H1 (cell line): Measurements from ENCODE around the gene ARHGAP8. TPM values are rescaled to one million over a fixed set of nuclear protein-coding genes. Genes with fewer than 3 reads are reported as not detected.

ENCODE experiments used
- CTCF ChIA-PET: fragments of 300-600 bp; sonication (Branson Sonifier 250); formaldehyde crosslinking; loops from one replicate; lab custom pipeline; 2021; ENCODE audit not compliant: partially characterized antibody; lab: Charles Lee
- POLR2A ChIA-PET: fragments of 300-600 bp; sonication (Branson Sonifier 250); formaldehyde crosslinking; loops from one replicate; lab custom pipeline; 2021; ENCODE audit warnings: inconsistent platforms; ENCODE audit not compliant: partially characterized antibody; lab: Charles Lee
- DNase-seq, 2 experiments: peaks; one replicate each; pipeline versions ENCODE4 v3.0.0 to v3.0.0-alpha.2; 2010 to 2022; ENCODE audit warnings: low spot score in 2 of 2, low read depth in 1 of 2, mixed read lengths in 1 of 2
- FAIRE-seq: peaks from 2 replicates; lab custom pipeline; 2011; peaks lifted over from hg19 to GRCh38; lab: Jason Lieb, UNC
- H2AFZ ChIP-seq: 2 replicates; pipeline ENCODE4 v1.8.1; 2012; ENCODE audit warnings: low read length, inconsistent platforms
- H2AK5ac ChIP-seq: 2 replicates; pipeline ENCODE4 v1.6.1; 2013; ENCODE audit warnings: low read depth, low read length
- H2BK120ac ChIP-seq: replicated peaks from 2 replicates; pipeline ENCODE3; 2013; ENCODE audit warnings: low read depth, low read length, inconsistent platforms
- H2BK12ac ChIP-seq: 2 replicates; pipeline ENCODE4 v1.6.1; 2013; ENCODE audit warnings: low read depth, low read length
- H2BK15ac ChIP-seq: 2 replicates; pipeline ENCODE4 v1.6.1; 2013; ENCODE audit warnings: low read length
- H2BK20ac ChIP-seq: 2 replicates; pipeline ENCODE4 v1.6.1; 2013; ENCODE audit warnings: low read length
- H2BK5ac ChIP-seq: 2 replicates; pipeline ENCODE4 v1.6.1; 2013; ENCODE audit warnings: low read depth, low read length
- H3K14ac ChIP-seq: 2 replicates; pipeline ENCODE4 v1.6.1; 2013; ENCODE audit warnings: inconsistent platforms; ENCODE audit not compliant: insufficient read length
- H3K18ac ChIP-seq: 2 replicates; pipeline ENCODE4 v1.6.1; 2013; ENCODE audit warnings: low read length; ENCODE audit errors: extremely low read depth
- H3K23ac ChIP-seq: 2 replicates; pipeline ENCODE4 v1.6.1; 2013; ENCODE audit warnings: inconsistent platforms; ENCODE audit not compliant: insufficient read length
- H3K23me2 ChIP-seq: 2 replicates; pipeline ENCODE4 v1.6.1; 2013; ENCODE audit warnings: low read depth, low read length
- H3K27ac ChIP-seq: 2 replicates; pipeline ENCODE4 v1.6.1; 2011; ENCODE audit warnings: low read depth, low read length, inconsistent platforms
- H3K27me3 ChIP-seq, 4 experiments: replicated peaks in 1 of 4; 1 replicate in 1 of 4; 2 replicates in 3 of 4; pipeline versions ENCODE4 v1.6.1 to v1.8.1; 2011 to 2013; ENCODE audit warnings: low read length in 3 of 4, mild to moderate bottlenecking in 3 of 4, inconsistent platforms in 2 of 4, mixed read lengths in 2 of 4, moderate library complexity in 1 of 4; ENCODE audit not compliant: control insufficient read depth in 3 of 4, insufficient read depth in 3 of 4; ENCODE audit errors: extremely low read depth in 1 of 4
- H3K36me3 ChIP-seq, 4 experiments: 2 replicates each; pipeline versions ENCODE4 v1.6.1 to v1.8.1; 2011 to 2013; ENCODE audit warnings: mild to moderate bottlenecking in 4 of 4, low read length in 3 of 4, moderate library complexity in 2 of 4, control low read depth in 1 of 4, inconsistent platforms in 1 of 4; ENCODE audit not compliant: insufficient read depth in 4 of 4, control insufficient read depth in 2 of 4
- H3K4ac ChIP-seq: replicated peaks from 2 replicates; pipeline ENCODE3; 2013; ENCODE audit warnings: low read length, low read depth, mixed read lengths, inconsistent platforms; ENCODE audit not compliant: insufficient read length
- H3K4me1 ChIP-seq, 4 experiments: replicated peaks in 1 of 4; 1 replicate in 1 of 4; 2 replicates in 3 of 4; pipeline versions ENCODE4 v1.6.1 to v1.8.1; 2011 to 2013; ENCODE audit warnings: low read length in 3 of 4, inconsistent platforms in 2 of 4, mixed read lengths in 1 of 4; ENCODE audit not compliant: insufficient read depth in 4 of 4, control insufficient read depth in 3 of 4
- H3K4me2 ChIP-seq, 2 experiments: 2 replicates each; pipeline versions ENCODE4 v1.6.1 to v1.8.1; 2011 to 2013; ENCODE audit warnings: low read depth in 2 of 2, low read length in 2 of 2, control low read depth in 1 of 2, inconsistent platforms in 1 of 2, mild to moderate bottlenecking in 1 of 2; ENCODE audit not compliant: insufficient read depth in 1 of 2
- H3K4me3 ChIP-seq, 4 experiments: fragments of 200-600, 300-600 bp in 1 of 4; sonication (generic), shearing (Covaris generic), sonication (Bioruptor Twin) in 1 of 4; 2 replicates each; pipeline versions ENCODE4 v1.5.1 to v1.8.1; 2011 to 2016; ENCODE audit warnings: low read length in 4 of 4, low read depth in 3 of 4, control low read depth in 2 of 4, inconsistent platforms in 2 of 4, mild to moderate bottlenecking in 2 of 4, mixed read lengths in 1 of 4, moderate library complexity in 1 of 4; ENCODE audit not compliant: insufficient read depth in 2 of 4; ENCODE audit errors: extremely low read depth in 1 of 4
- H3K56ac ChIP-seq: replicated peaks from 2 replicates; pipeline ENCODE3; 2013; ENCODE audit warnings: low read depth, mild to moderate bottlenecking, mixed read lengths, low read length, inconsistent platforms; ENCODE audit not compliant: insufficient read length
- H3K79me1 ChIP-seq: 2 replicates; pipeline ENCODE4 v1.6.1; 2013; ENCODE audit warnings: low read depth, low read length, control low read depth
- H3K79me2 ChIP-seq, 2 experiments: 2 replicates each; pipeline versions ENCODE4 v1.6.1 to v1.8.1; 2012 to 2013; ENCODE audit warnings: low read length in 2 of 2, mild to moderate bottlenecking in 2 of 2, inconsistent platforms in 1 of 2; ENCODE audit not compliant: insufficient read depth in 2 of 2, control insufficient read depth in 1 of 2
- H3K9ac ChIP-seq, 4 experiments: replicated peaks in 1 of 4; 1 replicate in 1 of 4; 2 replicates in 3 of 4; pipeline versions ENCODE4 v1.6.1 to v1.8.1; 2011 to 2013; ENCODE audit warnings: low read depth in 3 of 4, low read length in 3 of 4, control low read depth in 2 of 4, mild to moderate bottlenecking in 2 of 4, moderate library complexity in 2 of 4, inconsistent platforms in 1 of 4; ENCODE audit errors: extremely low read depth in 1 of 4
- H3K9me3 ChIP-seq, 2 experiments: 2 replicates each; pipeline versions ENCODE4 v1.6.1 to v1.8.1; 2012 to 2013; ENCODE audit warnings: mild to moderate bottlenecking in 2 of 2, moderate library complexity in 2 of 2, control low read depth in 1 of 2, inconsistent platforms in 1 of 2, low read depth in 1 of 2, low read length in 1 of 2, mixed read lengths in 1 of 2; ENCODE audit not compliant: insufficient read depth in 2 of 2
- H4K20me1 ChIP-seq, 2 experiments: replicated peaks in 1 of 2; 2 replicates each; pipeline versions ENCODE3 to v1.8.1; 2011 to 2013; ENCODE audit warnings: inconsistent platforms in 2 of 2, low read length in 2 of 2, mild to moderate bottlenecking in 1 of 2; ENCODE audit not compliant: insufficient read depth in 2 of 2, control insufficient read depth in 1 of 2
- H4K5ac ChIP-seq: 2 replicates; pipeline ENCODE4 v1.6.1; 2013; ENCODE audit warnings: low read length, low read depth, mixed read lengths, inconsistent platforms; ENCODE audit not compliant: insufficient read length
- H4K8ac ChIP-seq: 2 replicates; pipeline ENCODE4 v1.8.0; 2013; ENCODE audit warnings: mild to moderate bottlenecking, moderate library complexity, low read length, inconsistent platforms; ENCODE audit not compliant: insufficient read depth; ENCODE audit errors: extremely low read depth
- H4K91ac ChIP-seq: replicated peaks from 2 replicates; pipeline ENCODE3; 2013; ENCODE audit warnings: low read length, mixed read lengths, inconsistent platforms; ENCODE audit not compliant: insufficient read length
- ATF2 ChIP-seq: IDR thresholded peaks from 2 replicates; pipeline ENCODE4 v1.6.1; 2012; ENCODE audit warnings: low read length, inconsistent platforms
- BCL11A ChIP-seq, 2 experiments: IDR thresholded peaks; one replicate each; pipeline ENCODE4 v1.6.1; 2011; ENCODE audit warnings: low read depth in 2 of 2, low read length in 2 of 2, mild to moderate bottlenecking in 2 of 2
- CBX8 ChIP-seq: fragments of 300-800, 300-1000 bp; sonication (generic); IDR thresholded peaks from 2 replicates; pipeline ENCODE4 v1.7.1; 2016; ENCODE audit warnings: low read depth, low read length, borderline replicate concordance
- RXRA ChIP-seq: IDR thresholded peaks from 2 replicates; pipeline ENCODE4 v1.6.1; 2011; ENCODE audit warnings: low read depth, mild to moderate bottlenecking, low read length, moderate library complexity; ENCODE audit not compliant: insufficient read depth
- SP1 ChIP-seq: IDR thresholded peaks from 2 replicates; pipeline ENCODE4 v1.6.1; 2011; ENCODE audit warnings: low read depth, low read length
- WGBS, 2 experiments: shearing (Covaris generic) in 1 of 2; methylation state at CpG; one replicate each; pipeline versions ENCODE4 v1.1.6 to v1.1.7; 2013 to 2015; ENCODE audit warnings: low lambda C conversion rate in 2 of 2, mixed read lengths in 2 of 2, inconsistent platforms in 1 of 2, low coverage in 1 of 2, missing lambda C conversion rate in 1 of 2; ENCODE audit not compliant: insufficient replicate concordance in 2 of 2, insufficient coverage in 1 of 2, insufficient read length in 1 of 2; ENCODE audit errors: extremely low coverage in 1 of 2, missing lambda C conversion rate in 1 of 2; 5-methylcytosine and 5-hydroxymethylcytosine counted together
- polyA plus RNA-seq, 7 experiments: library from polyadenylated mRNA; depleted of rRNA in 3 of 7; stranded (reverse) in 5 of 7; unstranded in 2 of 7; fragments of >200 nt in 5 of 7; fragments of 200-250 nt in 2 of 7; gene quantifications; 1 replicate in 5 of 7; 2 replicates in 1 of 7; 4 replicates in 1 of 7; pipeline versions ENCODE4 v1.2.1 to v1.2.3, GENCODE V29; 2011 to 2013; ENCODE audit warnings: missing spikeins in 2 of 7, mixed read lengths in 2 of 7
- total RNA-seq: library from RNA; stranded (reverse); fragmentation: NEBNext Ultra II Directional; extraction: Animal tissue kit (Norgen Biotek cat#: 25700); gene quantifications from 2 replicates; pipeline ENCODE4 v1.2.1, GENCODE V29; 2021

The ARHGAP8 gene
- total and polyA plus RNA-seq, 2 of the 8 experiments (the other 6 are each of a cell fraction or from before 2014, with no cell fraction given), result 35.6 to 47.7 TPM

- TF ChIP-seq ATF2 (no peak), SP1 (peak; percentile 66), CBX8 (no peak), RXRA (no peak), BCL11A (IDR thresholded peaks at IDR 0.05; ENCODE audit: low read depth in 2 of 2, low read length in 2 of 2) (no peak)
- TF ChIP-seq, all 59 proteins: peak for 1
- Histone ChIP-seq H3K79me1 (no peaks in the 10 kb centered on the region; the same call in 1 of the 2 replicates), H3K23ac (no peak overlapping the region), H3K36me3 (no peaks in the 10 kb centered on the region), H4K91ac (no peak overlapping the region), H3K4me3 (no peak overlapping the region), H3K56ac (no peak overlapping the region), H3K27me3 (no peaks in the 10 kb centered on the region), H3K23me2 (no peaks in the 10 kb centered on the region), H3K18ac (no peak overlapping the region), H2AK5ac (no peak overlapping the region), H3K27ac (no peak overlapping the region), H3K4ac (no peak overlapping the region), H2BK5ac (0 out of 2 replicates have a peak overlapping the region, but pooled peaks have one; percentile 21), H3K4me2 (no peak overlapping the region; a peak in 1 of 4 replicates), H4K5ac (no peak overlapping the region), H2BK120ac (no peak overlapping the region), H3K79me2 (no peaks in the 10 kb centered on the region), H3K4me1 (peaks cover 0 to 8% (median 3%) of the 10 kb centered on the region in 4 experiments; a peak in 6 of 7 replicates), H4K20me1 (peaks cover 0 to 9% of the 10 kb centered on the region in 2 experiments), H4K8ac (no peak overlapping the region), H3K9me3 (no peaks in the 10 kb centered on the region), H2BK15ac (no peak overlapping the region), H2BK20ac (no peak overlapping the region), H2AFZ (no peak overlapping the region), H3K14ac (no peak overlapping the region), H3K9ac (no peak overlapping the region), H2BK12ac (no peak overlapping the region; the same call in 1 of the 2 replicates)
- CTCF ChIA-PET, result interaction anchor here (0.9 to 3.8 kb wide), 4 partner anchors 9 to 13 kb away, joined by 3 to 33 read pairs (median 4); no protein-coding TSS in a partner anchor
- FAIRE-seq, result peak; percentile 57
- WGBS, 2 experiments, result 81% methylated on average over 7 of the region's 7 CpGs; no CpG with 5 or more reads in 1 of the 2 experiments
- DNase-seq, result peak in 1 of 2 experiments; percentile 44
- POLR2A ChIA-PET, result interaction anchor here (0.9 to 1.4 kb wide), 2 partner anchors 8 to 19 kb away, joined by 3 read pairs; no protein-coding TSS in a partner anchor
Observed at GRCh38 chr22:44721213-44721612, 31.2 kb upstream of the ARHGAP8 start.
